Astrocyte (in vitro differentiated cells and primary cell): ENCODE data around the gene CD46. TPM values are rescaled to one million over a fixed set of nuclear protein-coding genes. Genes with fewer than 3 reads are reported as not detected.

Experiments used
- DNase-seq: peaks from one replicate; pipeline ENCODE4 v3.0.0-alpha.2; 2010; ENCODE audit warnings: low read depth
- FAIRE-seq: peaks from 2 replicates; lab custom pipeline; 2011; peaks lifted over from hg19 to GRCh38; lab: Jason Lieb, UNC
- H2AFZ ChIP-seq: 2 replicates; pipeline ENCODE4 v1.6.0; 2012; ENCODE audit warnings: low read depth, low read length, inconsistent platforms
- H3K27ac ChIP-seq: 2 replicates; pipeline ENCODE4 v1.5.1; 2011; ENCODE audit warnings: low read depth, low read length, inconsistent platforms
- H3K27me3 ChIP-seq: 2 replicates; pipeline ENCODE4 v1.6.0; 2011; ENCODE audit warnings: low read length, inconsistent platforms; ENCODE audit not compliant: insufficient read depth
- H3K36me3 ChIP-seq: 2 replicates; pipeline ENCODE4 v1.5.1; 2011; ENCODE audit warnings: low read length, inconsistent platforms; ENCODE audit not compliant: insufficient read depth
- H3K4me1 ChIP-seq: 2 replicates; pipeline ENCODE4 v1.5.1; 2011; ENCODE audit warnings: low read length, inconsistent platforms; ENCODE audit not compliant: insufficient read depth
- H3K4me2 ChIP-seq: 2 replicates; pipeline ENCODE4 v1.6.0; 2012; ENCODE audit warnings: low read length, inconsistent platforms
- H3K4me3 ChIP-seq: 2 replicates; pipeline ENCODE4 v1.5.1; 2011; ENCODE audit warnings: low read depth, mild to moderate bottlenecking, low read length, inconsistent platforms; ENCODE audit not compliant: insufficient read depth
- H3K79me2 ChIP-seq: 2 replicates; pipeline ENCODE4 v1.6.0; 2012; ENCODE audit warnings: mild to moderate bottlenecking, low read length, inconsistent platforms; ENCODE audit not compliant: insufficient read depth
- H3K9ac ChIP-seq: 2 replicates; pipeline ENCODE4 v1.6.0; 2012; ENCODE audit warnings: mild to moderate bottlenecking, low read length, inconsistent platforms
- H3K9me3 ChIP-seq: 2 replicates; pipeline ENCODE4 v1.5.1; 2012; ENCODE audit warnings: low read depth, mild to moderate bottlenecking, low read length, inconsistent platforms; ENCODE audit not compliant: insufficient read depth
- H4K20me1 ChIP-seq: 2 replicates; pipeline ENCODE4 v1.6.0; 2012; ENCODE audit warnings: low read length, inconsistent platforms; ENCODE audit not compliant: insufficient read depth
- H3K27ac Mint-ChIP-seq: one replicate; pipeline ENCODE4 v1.8.0; 2021; ENCODE audit warnings: mild to moderate bottlenecking, mixed read lengths; ENCODE audit not compliant: unreplicated experiment
- H3K27me3 Mint-ChIP-seq: one replicate; pipeline ENCODE4 v1.8.0; 2021; ENCODE audit warnings: low read depth, mixed read lengths; ENCODE audit not compliant: unreplicated experiment
- H3K36me3 Mint-ChIP-seq: one replicate; pipeline ENCODE4 v1.8.0; 2021; ENCODE audit warnings: low read depth, mixed read lengths; ENCODE audit not compliant: unreplicated experiment
- H3K4me1 Mint-ChIP-seq: one replicate; pipeline ENCODE4 v1.8.0; 2021; ENCODE audit warnings: low read depth, mixed read lengths; ENCODE audit not compliant: unreplicated experiment
- H3K4me3 Mint-ChIP-seq: one replicate; pipeline ENCODE4 v1.8.0; 2021; ENCODE audit warnings: mild to moderate bottlenecking, moderate library complexity, mixed read lengths; ENCODE audit not compliant: unreplicated experiment
- H3K9me3 Mint-ChIP-seq: one replicate; pipeline ENCODE4 v1.8.0; 2021; ENCODE audit warnings: mild to moderate bottlenecking, mixed read lengths; ENCODE audit not compliant: unreplicated experiment
- EZH2 ChIP-seq: IDR thresholded peaks from 2 replicates; pipeline ENCODE4 v1.6.1; 2012; ENCODE audit warnings: mild to moderate bottlenecking, low read length, inconsistent platforms; ENCODE audit not compliant: insufficient read depth
- total RNA-seq: library from RNA; stranded (reverse); gene quantifications from 2 replicates; pipeline ENCODE4 v1.2.1, GENCODE V29; 2021
- TF ChIP-seq, protein P1 (sequence below): IDR thresholded peaks from 2 replicates; pipeline ENCODE4 v1.5.1; 2011; ENCODE audit warnings: low read depth, mild to moderate bottlenecking, inconsistent platforms, low read length, moderate library complexity; ENCODE audit not compliant: insufficient read depth

The CD46 gene
- total RNA-seq, 1 donor from 2014 or later: 176 TPM

DNA sequence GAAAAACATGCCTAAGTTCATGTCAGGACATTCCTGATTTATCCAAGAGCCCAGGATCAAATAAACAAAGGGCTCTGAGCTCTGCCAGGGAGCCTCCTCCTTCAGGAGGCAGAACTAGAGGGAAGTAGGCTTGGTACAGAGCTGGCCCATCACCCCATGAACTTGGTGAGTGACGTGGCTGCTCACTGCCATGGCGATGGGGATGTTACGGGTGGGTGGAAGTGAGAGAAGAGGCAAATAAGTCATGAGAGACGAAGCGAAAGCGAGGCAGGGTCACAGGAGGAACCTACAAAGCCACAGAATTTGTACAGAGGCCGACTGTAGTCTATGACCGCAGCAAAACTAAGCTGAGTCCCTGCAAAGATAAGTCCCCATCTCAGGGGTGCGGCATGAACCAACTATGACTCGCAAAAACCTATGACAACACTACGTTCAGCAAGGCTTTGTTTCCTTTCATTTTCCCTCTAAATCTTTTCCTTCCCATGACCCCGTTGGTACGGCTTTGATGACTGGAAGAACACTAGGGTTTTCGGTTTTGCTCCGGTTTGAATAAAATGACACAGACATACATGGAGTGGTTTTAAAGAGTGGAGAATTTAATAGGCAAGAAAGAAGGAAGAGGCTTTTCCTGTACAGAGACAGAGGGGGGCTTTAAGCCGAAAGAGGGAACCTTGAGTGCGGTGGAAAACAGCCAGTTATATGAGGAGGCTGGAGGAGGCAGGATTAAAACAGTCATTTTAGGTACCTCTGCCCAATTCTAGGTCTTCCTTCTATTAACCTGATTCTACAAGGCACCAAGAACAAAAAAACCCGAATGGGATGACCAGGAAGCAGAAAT, 74.1 kb downstream of the CD46 start:
- FAIRE-seq: no peak
- Mint-ChIP-seq H3K27ac (peak overlapping the region; percentile 4), H3K9me3 (no peaks in the 10 kb centered on the region), H3K27me3 (peaks cover 3% of the 10 kb centered on the region), H3K4me1 (peaks cover 22% of the 10 kb centered on the region), H3K36me3 (no peaks in the 10 kb centered on the region), H3K4me3 (no peak overlapping the region)
- Histone ChIP-seq H3K4me3 (no peak overlapping the region), H3K27me3 (no peaks in the 10 kb centered on the region), H3K9ac (peak overlapping the region; percentile 42), H3K4me2 (peak overlapping the region; percentile 74), H3K27ac (peak overlapping the region; percentile 22), H3K36me3 (no peaks in the 10 kb centered on the region), H4K20me1 (no peaks in the 10 kb centered on the region), H2AFZ (peak overlapping the region; percentile 59), H3K4me1 (peaks cover 13% of the 10 kb centered on the region), H3K9me3 (no peaks in the 10 kb centered on the region), H3K79me2 (no peaks in the 10 kb centered on the region)
- no peak for TF ChIP-seq EZH2
- TF ChIP-seq, protein P1, sequence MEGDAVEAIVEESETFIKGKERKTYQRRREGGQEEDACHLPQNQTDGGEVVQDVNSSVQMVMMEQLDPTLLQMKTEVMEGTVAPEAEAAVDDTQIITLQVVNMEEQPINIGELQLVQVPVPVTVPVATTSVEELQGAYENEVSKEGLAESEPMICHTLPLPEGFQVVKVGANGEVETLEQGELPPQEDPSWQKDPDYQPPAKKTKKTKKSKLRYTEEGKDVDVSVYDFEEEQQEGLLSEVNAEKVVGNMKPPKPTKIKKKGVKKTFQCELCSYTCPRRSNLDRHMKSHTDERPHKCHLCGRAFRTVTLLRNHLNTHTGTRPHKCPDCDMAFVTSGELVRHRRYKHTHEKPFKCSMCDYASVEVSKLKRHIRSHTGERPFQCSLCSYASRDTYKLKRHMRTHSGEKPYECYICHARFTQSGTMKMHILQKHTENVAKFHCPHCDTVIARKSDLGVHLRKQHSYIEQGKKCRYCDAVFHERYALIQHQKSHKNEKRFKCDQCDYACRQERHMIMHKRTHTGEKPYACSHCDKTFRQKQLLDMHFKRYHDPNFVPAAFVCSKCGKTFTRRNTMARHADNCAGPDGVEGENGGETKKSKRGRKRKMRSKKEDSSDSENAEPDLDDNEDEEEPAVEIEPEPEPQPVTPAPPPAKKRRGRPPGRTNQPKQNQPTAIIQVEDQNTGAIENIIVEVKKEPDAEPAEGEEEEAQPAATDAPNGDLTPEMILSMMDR: no peak
- DNase-seq: peak; percentile 45

DNA sequence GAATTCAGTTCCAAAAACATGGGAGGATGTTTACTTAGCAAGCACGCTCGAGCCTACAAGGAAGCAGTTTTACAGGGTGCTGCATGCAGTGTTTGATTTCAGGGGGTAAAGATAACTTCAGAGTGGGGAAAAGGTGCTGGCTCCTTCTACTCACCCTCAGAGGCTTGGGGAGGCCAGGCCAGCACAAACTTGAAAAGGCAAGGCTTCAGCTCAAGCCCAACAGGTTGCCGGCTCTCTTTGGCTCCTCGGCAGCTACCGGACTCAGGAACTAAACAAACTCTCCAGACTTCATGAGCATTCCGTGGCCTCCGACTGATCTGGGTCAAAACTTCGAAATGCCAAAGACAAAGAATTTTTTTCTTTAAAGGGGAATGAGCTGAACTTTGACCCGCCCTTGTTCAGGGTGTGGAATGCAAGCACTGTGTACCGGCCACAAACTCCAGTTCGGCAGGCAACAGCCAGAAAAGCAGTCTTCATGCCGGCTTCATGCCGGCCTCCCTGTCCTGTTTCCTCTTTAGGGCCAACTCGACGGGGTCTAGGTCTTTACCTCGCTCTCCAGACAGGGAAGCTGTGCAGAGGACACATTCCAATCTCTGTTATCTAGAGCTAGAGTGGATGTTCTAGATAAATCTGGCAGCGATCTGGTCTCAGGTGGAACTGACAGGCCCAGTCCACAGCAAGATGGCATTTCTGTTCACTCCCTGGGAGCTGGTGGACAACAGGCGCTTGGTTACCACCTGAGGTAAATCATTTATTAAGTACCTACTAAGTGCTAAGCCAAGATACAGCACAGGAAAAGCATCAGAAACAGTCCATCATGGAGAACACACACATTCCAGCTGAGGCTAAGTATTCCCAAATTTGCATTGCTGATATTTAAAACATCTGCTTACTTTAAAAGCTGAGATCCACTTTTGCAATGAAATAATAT, 75.0 kb downstream of the CD46 start:
- no peaks in the 10 kb centered on the region for H3K9me3 Mint-ChIP-seq
- Histone ChIP-seq H3K4me2 (peak overlapping the region; percentile 74), H3K27me3 (no peaks in the 10 kb centered on the region), H3K9ac (peak overlapping the region; percentile 42), H3K79me2 (no peaks in the 10 kb centered on the region), H3K9me3 (no peaks in the 10 kb centered on the region), H2AFZ (no peak overlapping the region), H3K4me1 (peaks cover 13% of the 10 kb centered on the region), H3K27ac (no peak overlapping the region), H3K4me3 (no peak overlapping the region), H3K36me3 (no peaks in the 10 kb centered on the region), H4K20me1 (no peaks in the 10 kb centered on the region)
- peaks cover 22% of the 10 kb centered on the region for H3K4me1 Mint-ChIP-seq
- no peaks in the 10 kb centered on the region for H3K36me3 Mint-ChIP-seq
- TF ChIP-seq, protein P1: no peak
- TF ChIP-seq EZH2: no peak
- peaks cover 5% of the 10 kb centered on the region for H3K27me3 Mint-ChIP-seq
- no peak overlapping the region for H3K4me3 Mint-ChIP-seq
- H3K27ac Mint-ChIP-seq: peak overlapping the region; percentile 53
- DNase-seq: no peak
- no peak for FAIRE-seq
